Astrocyte of the spinal cord (primary cell): ENCODE measurements around the gene RAPSN.

Source experiments
- DNase-seq: peaks from one replicate; pipeline ENCODE4 v3.0.0; 2011; ENCODE audit warnings: low read depth, low spot score
- H3K4me3 ChIP-seq: 2 replicates; pipeline ENCODE4 v1.5.1; 2011; ENCODE audit warnings: low read depth, mild to moderate bottlenecking, low read length, moderate library complexity
- in situ Hi-C: cut with HindIII; loops from 2 replicates; pipeline ENCODE4 v1.10.0; 2017; ENCODE audit warnings: low sequenced_read_pairs
- TF ChIP-seq, protein P1 (sequence below): IDR thresholded peaks from 2 replicates; pipeline ENCODE4 v1.5.1; 2012; ENCODE audit warnings: low read depth, mild to moderate bottlenecking, low read length, inconsistent platforms

The RAPSN gene

DNA sequence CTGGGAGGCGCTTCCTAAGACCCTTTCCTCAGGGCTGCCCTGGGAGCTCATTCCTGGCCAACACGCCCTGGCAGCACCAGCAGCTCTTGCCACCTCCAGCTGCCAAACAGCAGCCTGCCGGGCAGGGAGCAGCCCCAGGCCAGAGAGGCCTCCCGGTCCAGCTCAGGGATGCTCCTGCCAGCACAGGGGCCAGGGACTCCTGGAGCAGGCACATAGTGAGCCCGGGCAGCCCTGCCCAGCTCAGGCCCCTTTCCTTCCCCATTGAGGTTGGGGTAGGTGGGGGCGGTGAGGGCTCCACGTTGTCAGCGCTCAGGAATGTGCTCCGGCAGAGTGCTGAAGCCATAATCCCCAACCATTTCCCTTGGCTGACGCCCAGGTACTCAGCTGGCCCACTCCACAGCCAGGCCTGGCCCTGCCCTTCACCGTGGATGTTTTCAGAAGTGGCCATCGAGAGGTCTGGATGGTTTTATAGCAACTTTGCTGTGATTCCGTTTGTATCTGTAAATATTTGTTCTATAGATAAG lies 32.9 kb downstream of the RAPSN start:
- TF ChIP-seq, protein P1, sequence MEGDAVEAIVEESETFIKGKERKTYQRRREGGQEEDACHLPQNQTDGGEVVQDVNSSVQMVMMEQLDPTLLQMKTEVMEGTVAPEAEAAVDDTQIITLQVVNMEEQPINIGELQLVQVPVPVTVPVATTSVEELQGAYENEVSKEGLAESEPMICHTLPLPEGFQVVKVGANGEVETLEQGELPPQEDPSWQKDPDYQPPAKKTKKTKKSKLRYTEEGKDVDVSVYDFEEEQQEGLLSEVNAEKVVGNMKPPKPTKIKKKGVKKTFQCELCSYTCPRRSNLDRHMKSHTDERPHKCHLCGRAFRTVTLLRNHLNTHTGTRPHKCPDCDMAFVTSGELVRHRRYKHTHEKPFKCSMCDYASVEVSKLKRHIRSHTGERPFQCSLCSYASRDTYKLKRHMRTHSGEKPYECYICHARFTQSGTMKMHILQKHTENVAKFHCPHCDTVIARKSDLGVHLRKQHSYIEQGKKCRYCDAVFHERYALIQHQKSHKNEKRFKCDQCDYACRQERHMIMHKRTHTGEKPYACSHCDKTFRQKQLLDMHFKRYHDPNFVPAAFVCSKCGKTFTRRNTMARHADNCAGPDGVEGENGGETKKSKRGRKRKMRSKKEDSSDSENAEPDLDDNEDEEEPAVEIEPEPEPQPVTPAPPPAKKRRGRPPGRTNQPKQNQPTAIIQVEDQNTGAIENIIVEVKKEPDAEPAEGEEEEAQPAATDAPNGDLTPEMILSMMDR, result no peak
- H3K4me3 ChIP-seq, result no peak overlapping the region
- in situ Hi-C loops, result no loop called here
- DNase-seq, result peak; percentile 94

DNA sequence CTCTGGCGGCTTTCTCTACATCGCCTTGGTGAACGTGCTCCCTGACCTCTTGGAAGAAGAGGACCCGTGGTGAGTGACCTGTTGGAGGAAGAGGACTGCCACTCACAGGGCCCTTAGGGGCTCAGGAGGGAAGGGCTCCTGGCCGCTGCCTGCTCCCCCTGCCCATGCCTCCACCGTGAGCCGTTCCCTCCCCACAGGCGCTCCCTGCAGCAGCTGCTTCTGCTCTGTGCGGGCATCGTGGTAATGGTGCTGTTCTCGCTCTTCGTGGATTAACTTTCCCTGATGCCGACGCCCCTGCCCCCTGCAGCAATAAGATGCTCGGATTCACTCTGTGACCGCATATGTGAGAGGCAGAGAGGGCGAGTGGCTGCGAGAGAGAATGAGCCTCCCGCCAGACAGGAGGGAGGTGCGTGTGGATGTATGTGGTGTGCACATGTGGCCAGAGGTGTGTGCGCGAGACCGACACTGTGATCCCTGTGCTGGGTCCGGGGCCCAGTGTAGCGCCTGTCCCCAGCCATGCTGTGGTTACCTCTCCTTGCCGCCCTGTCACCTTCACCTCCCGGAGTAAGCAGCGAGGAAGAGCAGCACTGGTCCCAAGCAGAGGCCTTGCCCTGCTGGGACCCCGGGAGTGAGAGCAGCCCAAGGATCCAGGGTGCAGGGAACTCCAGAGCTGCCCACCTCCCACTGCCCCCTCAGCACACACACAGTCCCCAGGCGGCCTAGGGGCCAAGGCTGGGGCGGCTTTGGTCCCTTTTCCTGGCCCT lies 33.7 kb downstream of the RAPSN start:
- no peak for DNase-seq
- in situ Hi-C loops, result no loop called here
- TF ChIP-seq, protein P1, result no peak
- no peak overlapping the region for H3K4me3 ChIP-seq

DNA sequence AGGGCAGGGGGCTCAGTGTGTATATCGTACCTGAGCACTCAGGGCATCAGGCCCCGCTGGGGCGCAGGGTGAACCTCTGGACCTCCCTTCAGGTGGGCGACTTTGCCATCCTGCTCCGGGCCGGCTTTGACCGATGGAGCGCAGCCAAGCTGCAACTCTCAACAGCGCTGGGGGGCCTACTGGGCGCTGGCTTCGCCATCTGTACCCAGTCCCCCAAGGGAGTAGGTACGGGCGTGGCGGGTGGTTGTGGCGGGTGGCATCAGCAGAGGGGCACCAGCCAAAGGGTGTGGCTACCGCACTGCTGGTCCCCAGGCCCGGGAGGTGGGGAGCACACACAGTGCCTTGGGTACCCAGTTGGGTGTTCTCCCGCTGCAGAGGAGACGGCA lies 34.3 kb downstream of the RAPSN start:
- no peak for DNase-seq
- in situ Hi-C loops, result no loop called here
- TF ChIP-seq, protein P1, result no peak
- H3K4me3 ChIP-seq, result no peak overlapping the region

DNA sequence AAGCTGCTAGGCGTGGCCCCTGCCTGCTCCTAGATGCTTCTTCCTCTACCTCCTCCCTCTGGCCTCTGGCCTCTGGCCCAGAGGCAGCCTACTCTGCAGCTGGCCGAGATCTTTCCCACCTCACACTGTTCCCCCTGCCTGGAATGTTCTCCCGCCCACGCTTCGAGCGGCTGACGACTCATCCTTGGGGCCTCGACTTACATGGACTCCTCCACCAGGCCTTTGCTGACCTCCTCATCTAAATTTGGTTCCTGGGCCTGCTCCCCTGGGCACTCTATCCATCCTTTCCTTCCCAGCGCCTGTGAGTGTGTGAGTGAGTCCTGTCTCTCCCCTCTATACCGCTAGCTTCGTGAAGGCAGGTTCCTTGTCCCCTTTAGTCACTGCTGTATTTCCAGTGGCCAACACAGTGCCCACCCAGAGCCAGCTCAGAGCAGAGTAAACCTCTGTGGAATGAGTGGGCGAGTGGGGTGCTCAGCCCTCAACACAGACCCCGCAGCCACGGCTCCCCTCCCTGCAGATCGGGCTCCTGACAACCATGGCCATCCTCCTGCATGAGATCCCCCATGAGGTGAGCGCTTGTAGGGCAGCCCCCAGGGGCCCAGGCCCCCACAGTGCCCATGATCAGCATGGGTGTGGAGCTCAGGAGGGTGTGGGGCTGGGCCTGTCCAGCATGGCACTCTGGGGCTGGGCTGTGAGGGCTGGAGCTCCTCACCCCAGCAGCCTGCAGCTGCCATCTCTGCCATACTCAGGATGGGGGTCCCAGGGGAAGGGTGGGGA lies 34.8 kb downstream of the RAPSN start:
- no peak overlapping the region for H3K4me3 ChIP-seq
- TF ChIP-seq, protein P1, result no peak
- DNase-seq, result peak; percentile 38
- in situ Hi-C loops, result no loop called here

DNA sequence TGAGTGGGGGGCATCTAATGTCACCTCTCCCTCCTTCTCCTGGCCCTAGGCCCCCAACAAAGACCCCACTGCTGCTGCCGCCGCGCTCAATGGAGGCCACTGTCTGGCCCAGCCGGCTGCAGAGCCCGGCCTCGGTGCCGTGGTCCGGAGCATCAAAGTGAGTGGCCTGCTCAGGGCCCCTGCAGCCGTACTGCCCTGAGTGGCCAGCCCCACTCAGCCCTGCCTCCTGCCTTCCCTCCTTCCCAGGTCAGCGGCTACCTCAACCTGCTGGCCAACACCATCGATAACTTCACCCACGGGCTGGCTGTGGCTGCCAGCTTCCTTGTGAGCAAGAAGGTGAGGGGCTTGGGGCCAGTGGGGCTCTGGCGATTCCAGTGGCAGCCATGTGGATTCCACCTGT lies 35.6 kb downstream of the RAPSN start:
- no peak overlapping the region for H3K4me3 ChIP-seq
- DNase-seq, result no peak
- TF ChIP-seq, protein P1, result no peak
- in situ Hi-C loops, result no loop called here

DNA sequence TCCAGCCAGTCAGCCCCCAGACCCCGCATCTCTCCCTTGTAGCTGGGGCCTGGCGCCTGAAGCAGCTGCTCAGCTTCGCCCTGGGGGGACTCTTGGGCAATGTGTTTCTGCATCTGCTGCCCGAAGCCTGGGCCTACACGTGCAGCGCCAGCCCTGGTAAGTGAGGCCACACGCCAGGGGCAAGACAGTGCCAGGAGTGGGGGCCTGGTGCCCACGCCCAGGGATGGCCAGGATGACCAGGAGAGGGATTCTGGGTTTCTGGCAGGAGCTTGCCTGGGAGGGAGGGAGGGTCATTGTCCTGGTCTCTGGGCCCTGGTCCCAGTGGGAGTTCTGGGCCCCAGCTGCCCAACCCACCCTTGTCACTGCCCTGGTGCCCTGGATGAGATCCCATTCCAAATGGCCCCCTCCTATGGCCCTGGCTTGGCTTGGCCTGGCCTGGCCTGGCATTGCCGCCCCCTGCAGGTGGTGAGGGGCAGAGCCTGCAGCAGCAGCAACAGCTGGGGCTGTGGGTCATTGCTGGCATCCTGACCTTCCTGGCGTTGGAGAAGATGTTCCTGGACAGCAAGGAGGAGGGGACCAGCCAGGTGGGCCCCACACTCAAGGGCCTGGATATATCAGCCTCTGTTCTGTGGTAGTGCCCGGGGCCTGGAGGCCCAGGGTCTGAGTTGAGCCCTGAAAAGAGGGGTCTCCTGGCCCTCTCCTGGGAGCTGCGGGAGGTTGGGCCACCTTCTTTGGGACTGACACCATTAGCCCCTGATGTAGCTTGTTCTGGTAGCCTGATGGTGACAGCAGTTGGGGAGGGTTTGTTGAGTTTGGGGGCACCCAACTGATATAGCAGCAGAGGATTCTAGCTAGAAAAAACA lies 36.8 kb downstream of the RAPSN start:
- in situ Hi-C loops, result no loop called here

More for the DNA sequence above, 36.8 kb downstream of the RAPSN start:
- TF ChIP-seq, protein P1, result peak; percentile 91
- no peak overlapping the region for H3K4me3 ChIP-seq
- no peak for DNase-seq
